GM21723 (cell line): Measurements from ENCODE around the gene GALNT9.
"Not testable (repeated sequence)": the region's sequence is repeated elsewhere in the genome, so short reads cannot be mapped to it uniquely, and the experiment has no call there.

Experiments used
- ATAC-seq: cut with Tn5 transposase; IDR thresholded peaks from one replicate; pipeline ENCODE4 v1.9.1; 2021; ENCODE audit warnings: mild to moderate bottlenecking, moderate library complexity; ENCODE audit not compliant: unreplicated experiment

Gene GALNT9

GRCh38 chr12:132358241-132359225 is 29.1 kb upstream of the GALNT9 start:
- ATAC-seq: not testable (repeated sequence)

GRCh38 chr12:132357623-132358186 is 28.3 kb upstream of the GALNT9 start:
- ATAC-seq: no peak

- no peak for ATAC-seq
Observed at GRCh38 chr12:132356691-132357622, 27.6 kb upstream of the GALNT9 start.

- no peak for ATAC-seq
Observed at GRCh38 chr12:132355742-132356681, 26.6 kb upstream of the GALNT9 start.

GRCh38 chr12:132354982-132355680 is 25.7 kb upstream of the GALNT9 start:
- ATAC-seq: no peak

GRCh38 chr12:132354211-132354981 is 25.0 kb upstream of the GALNT9 start:
- no peak for ATAC-seq

GRCh38 chr12:132353811-132354210 is 24.4 kb upstream of the GALNT9 start:
- ATAC-seq: no peak

- ATAC-seq: no peak
Observed at GRCh38 chr12:132352896-132353800, 23.8 kb upstream of the GALNT9 start.

- ATAC-seq: no peak
Observed at GRCh38 chr12:132351751-132352495, 22.5 kb upstream of the GALNT9 start.

- no peak for ATAC-seq
Observed at GRCh38 chr12:132349501-132350131, 20.2 kb upstream of the GALNT9 start.

GRCh38 chr12:132348176-132348575 is 18.8 kb upstream of the GALNT9 start:
- no peak for ATAC-seq

GRCh38 chr12:132347176-132347855 is 17.9 kb upstream of the GALNT9 start:
- no peak for ATAC-seq

- ATAC-seq: no peak
Observed at GRCh38 chr12:132346471-132347175, 17.2 kb upstream of the GALNT9 start.

GRCh38 chr12:132345561-132346200 is 16.3 kb upstream of the GALNT9 start:
- ATAC-seq: no peak

- no peak for ATAC-seq
Observed at GRCh38 chr12:132345126-132345525, 15.7 kb upstream of the GALNT9 start.
